MG63 (cell line): ENCODE measurements around the gene TMEM213. TPM values are rescaled to one million over a fixed set of nuclear protein-coding genes. Genes with fewer than 3 reads are reported as not detected.
"Not testable (repeated sequence)": the region's sequence is repeated elsewhere in the genome, so short reads cannot be mapped to it uniquely, and the experiment has no call there.

Experiments
- DNase-seq: peaks from one replicate; pipeline ENCODE4 v3.0.0-alpha.2; 2020
- H3K27me3 ChIP-seq: fragments of 250-450 bp; sonication (Bioruptor Pico); 2 replicates; pipeline ENCODE4 v1.5.1; 2020; ENCODE audit warnings: mild to moderate bottlenecking, moderate library complexity
- H3K36me3 ChIP-seq: fragments of 250-450 bp; sonication (Bioruptor Pico); 2 replicates; pipeline ENCODE4 v1.5.1; 2020; ENCODE audit warnings: mild to moderate bottlenecking, moderate library complexity
- H3K4me3 ChIP-seq: fragments of 250-450 bp; sonication (Bioruptor Pico); 2 replicates; pipeline ENCODE4 v1.5.1; 2020; ENCODE audit warnings: mild to moderate bottlenecking, moderate library complexity
- H3K9me3 ChIP-seq: fragments of 250-450 bp; sonication (Bioruptor Pico); 2 replicates; pipeline ENCODE4 v1.5.1; 2020; ENCODE audit warnings: mild to moderate bottlenecking, moderate library complexity
- total RNA-seq: library from RNA; depleted of rRNA; stranded (reverse); fragments of >200 nt; shearing (Covaris generic); gene quantifications from 2 replicates; pipeline ENCODE4 v1.2.3, GENCODE V29; 2014; ENCODE audit warnings: low replicate concordance

TMEM213 gene
- total RNA-seq, 1 experiment from 2014 or later = not detected

GRCh38 chr7:138781004-138781403, 16.8 kb upstream of the TMEM213 start:
- no peak for DNase-seq
- H3K27me3 ChIP-seq = no peaks in the 10 kb centered on the region

GRCh38 chr7:138784692-138785091, 13.1 kb upstream of the TMEM213 start:
- H3K27me3 ChIP-seq = no peaks in the 10 kb centered on the region
- DNase-seq = no peak
- no peak overlapping the region for H3K4me3 ChIP-seq
- H3K9me3 ChIP-seq = no peaks in the 10 kb centered on the region
- H3K36me3 ChIP-seq = no peaks in the 10 kb centered on the region

More at GRCh38 chr7:138781004-138781403, 16.8 kb upstream of the TMEM213 start:
- Histone ChIP-seq H3K9me3 (no peaks in the 10 kb centered on the region), H3K4me3 (no peak overlapping the region), H3K36me3 (no peaks in the 10 kb centered on the region)

- no peak overlapping the region for H3K4me3 ChIP-seq
- H3K36me3 ChIP-seq = no peaks in the 10 kb centered on the region
- H3K27me3 ChIP-seq = no peaks in the 10 kb centered on the region
- DNase-seq = peak; percentile 37
- H3K9me3 ChIP-seq = no peaks in the 10 kb centered on the region
Measured at GRCh38 chr7:138785587-138786437, 12.0 kb upstream of the TMEM213 start.

- no peaks in the 10 kb centered on the region for H3K36me3 ChIP-seq
- no peak overlapping the region for H3K4me3 ChIP-seq
- DNase-seq = no peak
- H3K9me3 ChIP-seq = no peaks in the 10 kb centered on the region
- no peaks in the 10 kb centered on the region for H3K27me3 ChIP-seq
Measured at GRCh38 chr7:138796038-138796615, 1.7 kb upstream of the TMEM213 start.

- H3K9me3 ChIP-seq, H3K36me3 ChIP-seq, H3K27me3 ChIP-seq, DNase-seq, H3K4me3 ChIP-seq: not testable (repeated sequence)
Measured at GRCh38 chr7:138797046-138797445, 748 bp upstream of the TMEM213 start.

- DNase-seq = no peak
- Histone ChIP-seq H3K9me3 (no peaks in the 10 kb centered on the region), H3K4me3 (no peak overlapping the region)
Measured at GRCh38 chr7:138798836-138799235, 1.0 kb downstream of the TMEM213 start.

GRCh38 chr7:138799336-138800000, 1.7 kb downstream of the TMEM213 start:
- H3K36me3 ChIP-seq = no peaks in the 10 kb centered on the region
- no peak overlapping the region for H3K4me3 ChIP-seq
- no peak for DNase-seq
- H3K9me3 ChIP-seq = no peaks in the 10 kb centered on the region
- H3K27me3 ChIP-seq = no peaks in the 10 kb centered on the region

More at GRCh38 chr7:138798836-138799235, 1.0 kb downstream of the TMEM213 start:
- Histone ChIP-seq H3K36me3 (no peaks in the 10 kb centered on the region), H3K27me3 (no peaks in the 10 kb centered on the region)

GRCh38 chr7:138801256-138801655, 3.5 kb downstream of the TMEM213 start:
- Histone ChIP-seq H3K4me3 (no peak overlapping the region), H3K9me3 (no peaks in the 10 kb centered on the region), H3K27me3 (no peaks in the 10 kb centered on the region), H3K36me3 (no peaks in the 10 kb centered on the region)
- no peak for DNase-seq

GRCh38 chr7:138802706-138803105, 4.9 kb downstream of the TMEM213 start:
- Histone ChIP-seq H3K9me3 (no peaks in the 10 kb centered on the region), H3K27me3 (no peaks in the 10 kb centered on the region), H3K36me3 (no peaks in the 10 kb centered on the region), H3K4me3 (no peak overlapping the region)
- no peak for DNase-seq

- H3K4me3 ChIP-seq = no peak overlapping the region
- no peaks in the 10 kb centered on the region for H3K27me3 ChIP-seq
- no peaks in the 10 kb centered on the region for H3K9me3 ChIP-seq
Measured at GRCh38 chr7:138804618-138805017, 6.8 kb downstream of the TMEM213 start.

GRCh38 chr7:138809346-138809745, 11.6 kb downstream of the TMEM213 start:
- Histone ChIP-seq H3K27me3 (no peaks in the 10 kb centered on the region), H3K4me3 (no peak overlapping the region), H3K36me3 (no peaks in the 10 kb centered on the region), H3K9me3 (no peaks in the 10 kb centered on the region)
- DNase-seq = no peak

More at GRCh38 chr7:138804618-138805017, 6.8 kb downstream of the TMEM213 start:
- H3K36me3 ChIP-seq = no peaks in the 10 kb centered on the region
- DNase-seq = no peak

- not testable (repeated sequence) for H3K36me3 ChIP-seq, H3K27me3 ChIP-seq, H3K9me3 ChIP-seq, DNase-seq, H3K4me3 ChIP-seq
Measured at GRCh38 chr7:138811327-138811726, 13.5 kb downstream of the TMEM213 start.

GRCh38 chr7:138813945-138814344, 16.2 kb downstream of the TMEM213 start:
- DNase-seq = no peak

GRCh38 chr7:138814816-138815332, 17.1 kb downstream of the TMEM213 start:
- H3K4me3 ChIP-seq = no peak overlapping the region
- DNase-seq = no peak
- H3K9me3 ChIP-seq = no peaks in the 10 kb centered on the region
- H3K36me3 ChIP-seq = no peaks in the 10 kb centered on the region
- H3K27me3 ChIP-seq = no peaks in the 10 kb centered on the region

More at GRCh38 chr7:138813945-138814344, 16.2 kb downstream of the TMEM213 start:
- Histone ChIP-seq H3K27me3 (no peaks in the 10 kb centered on the region), H3K4me3 (no peak overlapping the region), H3K9me3 (no peaks in the 10 kb centered on the region), H3K36me3 (no peaks in the 10 kb centered on the region)

GRCh38 chr7:138816650-138817049, 18.9 kb downstream of the TMEM213 start:
- H3K4me3 ChIP-seq = no peak overlapping the region
- DNase-seq = no peak
- no peaks in the 10 kb centered on the region for H3K9me3 ChIP-seq
- no peaks in the 10 kb centered on the region for H3K27me3 ChIP-seq
- no peaks in the 10 kb centered on the region for H3K36me3 ChIP-seq

- no peak overlapping the region for H3K4me3 ChIP-seq
- DNase-seq = no peak
- H3K36me3 ChIP-seq = no peaks in the 10 kb centered on the region
- no peaks in the 10 kb centered on the region for H3K27me3 ChIP-seq
- H3K9me3 ChIP-seq = no peaks in the 10 kb centered on the region
Measured at GRCh38 chr7:138819625-138820024, 21.8 kb downstream of the TMEM213 start.

- Histone ChIP-seq H3K27me3 (no peaks in the 10 kb centered on the region), H3K36me3 (no peaks in the 10 kb centered on the region), H3K9me3 (no peaks in the 10 kb centered on the region), H3K4me3 (no peak overlapping the region)
- DNase-seq = no peak
Measured at GRCh38 chr7:138821912-138822311, 24.1 kb downstream of the TMEM213 start.
